NCI-H82 (cell line): ENCODE data around the gene C10orf90.

Experiments
- DNase-seq: peaks from one replicate; lab custom pipeline; 2025; lab: John Stamatoyannopoulos, UW

C10orf90 gene

DNA sequence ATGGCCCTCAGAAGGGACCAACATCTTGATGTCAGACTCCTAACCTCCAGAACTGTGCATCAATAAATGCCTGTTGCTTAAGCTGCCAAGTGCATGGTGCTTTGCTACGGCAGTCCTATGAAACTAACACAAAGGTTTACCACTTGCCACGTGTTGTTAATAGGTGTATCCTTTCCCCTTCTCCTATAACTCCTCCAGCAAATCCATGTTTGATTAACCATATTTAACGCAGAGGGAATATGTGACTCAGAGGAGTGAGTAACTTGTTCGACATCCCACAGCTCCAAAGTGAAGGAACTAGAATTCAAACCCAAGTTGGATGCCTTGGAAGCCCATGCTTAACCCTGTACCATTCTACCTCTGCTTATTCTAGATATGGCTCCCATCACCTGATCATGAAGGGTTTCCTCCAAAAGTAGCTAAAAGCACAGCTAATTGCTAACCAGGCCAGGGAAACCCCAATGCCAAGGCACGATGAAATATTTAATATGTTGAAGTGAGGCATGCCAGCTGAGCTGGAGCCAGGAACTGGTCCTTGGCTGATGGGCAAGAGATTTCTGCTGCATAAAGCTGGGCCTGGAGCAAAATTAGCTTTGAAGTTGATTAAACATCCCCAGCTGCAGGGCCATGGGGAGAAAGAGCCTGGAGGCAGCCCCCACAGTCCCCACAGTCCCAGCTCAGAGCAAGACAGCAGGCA lies 131.9 kb downstream of the C10orf90 start:
- DNase-seq = no peak

DNA sequence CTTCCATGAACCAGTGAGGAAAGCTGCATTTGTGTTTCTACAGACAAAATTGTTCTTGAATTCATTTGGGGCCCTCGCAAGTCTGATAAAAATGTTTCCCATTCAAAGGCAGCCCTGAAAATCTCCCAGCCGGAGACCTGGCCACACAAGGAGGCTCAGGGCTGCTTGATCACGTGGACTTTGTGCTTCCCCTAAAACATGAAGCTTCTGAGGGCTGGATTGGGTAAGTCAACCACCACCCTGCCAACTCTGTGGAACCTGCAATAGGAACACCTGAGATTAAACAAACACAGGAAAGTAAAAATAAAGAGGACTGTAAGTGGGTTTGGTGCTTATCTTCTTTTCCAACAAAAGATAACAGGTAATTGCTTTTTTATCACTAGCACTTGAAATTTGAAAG lies 133.8 kb downstream of the C10orf90 start:
- DNase-seq = no peak

DNA sequence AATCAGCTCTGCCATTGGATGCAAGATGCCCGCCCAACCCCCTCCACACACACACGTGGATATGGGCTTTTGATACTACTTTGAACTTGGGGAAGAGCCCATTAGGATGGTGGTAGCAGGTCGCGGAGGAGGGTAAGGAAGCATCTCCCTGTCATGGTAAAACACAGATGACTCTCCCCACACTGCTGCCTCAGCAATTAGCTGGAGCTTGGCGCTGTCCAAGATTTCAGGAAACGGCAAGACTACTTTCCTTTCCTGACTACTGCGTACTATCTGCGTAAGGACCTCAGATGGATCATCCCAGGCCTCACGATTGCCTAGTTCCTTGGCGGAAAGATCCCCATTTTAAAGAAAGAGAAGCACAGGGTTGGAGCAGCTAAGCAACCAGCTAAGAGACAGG lies 134.3 kb downstream of the C10orf90 start:
- no peak for DNase-seq

DNA sequence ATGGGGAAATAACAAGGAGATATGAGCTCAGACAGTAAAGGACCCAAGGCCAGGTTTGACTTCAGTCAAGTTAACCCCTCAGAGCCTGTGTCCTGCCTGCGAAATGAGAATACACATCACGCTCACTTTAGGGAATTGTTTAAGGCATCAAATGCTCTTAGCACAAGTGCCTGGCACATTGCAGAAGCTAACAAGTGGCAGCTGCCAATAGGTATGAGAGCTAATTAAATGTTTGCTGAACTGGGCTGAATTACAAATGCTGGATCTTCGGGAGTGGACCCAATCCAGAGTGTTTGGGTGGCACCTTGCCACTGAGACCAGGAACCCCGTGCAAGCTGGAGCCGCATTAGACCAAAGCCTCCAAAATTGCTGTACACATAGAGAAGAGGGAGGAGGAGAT lies 136.8 kb downstream of the C10orf90 start:
- DNase-seq = no peak

DNA sequence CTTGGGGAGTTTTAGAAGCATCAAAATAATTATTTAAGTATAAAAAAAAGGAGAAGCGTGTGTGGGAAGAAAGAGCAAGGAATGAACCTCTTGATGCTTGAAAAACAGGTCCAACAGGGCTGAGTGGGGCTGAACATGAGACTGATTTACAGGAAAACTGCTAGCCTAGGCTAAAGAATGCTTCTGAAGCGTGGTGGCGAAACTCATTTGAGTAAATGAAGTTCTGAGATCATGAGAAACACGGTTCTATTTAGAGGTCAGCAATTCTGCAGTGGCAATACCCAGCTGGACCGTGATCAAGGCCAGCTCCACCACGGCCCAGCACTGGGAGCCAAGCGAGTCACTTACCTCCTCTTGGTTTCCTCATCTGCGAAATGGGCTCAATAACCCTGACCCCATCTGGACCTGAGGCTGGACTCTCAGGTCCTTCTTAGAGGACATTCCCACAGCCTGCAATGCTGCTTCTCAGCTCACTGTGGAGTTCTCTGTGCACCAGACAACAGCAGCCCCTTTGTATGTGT lies 142.1 kb downstream of the C10orf90 start:
- no peak for DNase-seq

DNA sequence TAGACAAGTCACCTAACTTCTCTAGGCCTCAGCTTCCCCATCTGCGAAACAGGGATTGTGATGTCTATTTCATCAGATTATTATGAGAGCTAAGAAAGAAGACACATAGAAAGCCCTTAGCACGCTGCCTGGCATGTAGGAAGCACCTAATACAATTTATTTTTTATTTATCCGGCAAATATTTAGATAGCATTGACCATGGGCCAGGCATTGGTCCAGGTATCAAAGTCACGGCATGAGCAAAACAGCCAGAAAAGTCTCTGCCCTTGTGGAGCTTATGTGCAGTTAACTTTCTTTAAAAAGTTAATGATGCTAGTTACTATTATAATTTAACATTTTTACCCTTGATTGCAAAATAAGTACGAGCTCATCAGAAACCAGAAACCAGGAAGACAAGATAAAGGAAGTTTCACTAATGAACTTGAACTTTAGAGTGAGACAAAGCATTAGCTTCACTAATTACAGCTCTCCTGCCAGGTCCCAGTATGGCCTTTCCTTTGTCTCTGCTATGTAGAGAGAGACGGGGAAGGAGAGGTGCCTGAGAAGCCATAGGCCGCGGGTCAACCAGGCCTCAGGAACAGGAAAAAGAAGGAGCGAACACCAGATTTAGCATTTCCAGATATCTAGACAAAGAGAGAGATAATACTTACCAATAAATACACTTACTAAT lies 142.7 kb downstream of the C10orf90 start:
- DNase-seq = no peak

DNA sequence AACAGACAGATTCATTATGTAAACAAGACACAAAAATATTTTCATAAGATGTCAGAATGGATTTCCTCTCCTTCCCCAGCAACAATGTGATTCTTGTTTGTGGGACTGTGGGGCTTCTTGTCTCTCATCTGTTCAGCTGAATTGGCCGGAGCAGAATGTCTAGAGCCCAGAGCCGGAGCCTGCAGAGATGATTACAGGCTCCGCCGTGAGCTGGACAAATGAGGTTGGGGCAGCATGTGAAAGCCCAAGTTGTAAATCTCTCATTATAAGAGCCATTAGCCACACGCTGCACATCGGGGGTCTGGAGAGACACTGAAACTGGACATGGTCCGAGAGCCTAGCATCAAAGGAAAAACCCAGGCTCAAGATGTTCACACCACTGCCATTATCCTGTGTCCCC lies 145.2 kb downstream of the C10orf90 start:
- DNase-seq = no peak

DNA sequence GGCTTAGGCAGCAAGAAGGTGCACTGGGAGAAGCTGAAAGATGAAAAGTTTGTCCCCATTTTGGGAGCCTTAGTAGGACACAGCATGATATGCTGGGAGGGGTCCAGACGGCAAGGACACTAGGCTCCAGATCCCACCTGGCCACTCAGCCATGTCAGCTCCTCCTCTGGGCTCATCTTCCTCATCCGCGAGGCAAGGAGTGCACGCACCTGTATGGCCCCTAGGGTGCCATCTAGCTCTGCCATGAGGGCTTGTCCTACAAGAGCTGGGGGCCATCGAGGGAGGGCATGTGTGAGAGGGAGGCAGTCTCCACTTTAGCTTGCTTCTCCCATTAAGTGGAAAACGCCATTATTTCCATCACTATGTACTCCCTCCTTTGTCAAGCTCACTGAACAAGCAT lies 146.0 kb downstream of the C10orf90 start:
- DNase-seq = no peak

DNA sequence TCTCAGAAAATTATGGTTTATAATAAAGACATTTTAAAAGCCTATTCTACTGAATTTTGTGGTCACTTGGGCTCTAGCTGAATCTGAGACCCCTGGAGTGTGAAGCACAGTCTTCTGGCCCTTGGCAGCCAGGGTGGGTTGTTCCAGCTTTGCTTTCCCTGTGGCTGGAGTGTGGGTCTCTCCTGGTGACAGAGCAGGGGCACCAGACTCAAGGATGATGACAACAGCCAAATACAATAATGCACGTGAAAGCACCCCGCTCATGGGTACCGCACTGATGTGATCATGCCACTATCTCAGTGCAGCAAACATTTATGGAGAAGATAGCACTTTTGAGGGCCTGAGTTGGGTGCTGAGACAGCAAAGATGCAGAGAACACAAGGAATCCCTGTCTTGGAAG lies 147.4 kb downstream of the C10orf90 start:
- no peak for DNase-seq

DNA sequence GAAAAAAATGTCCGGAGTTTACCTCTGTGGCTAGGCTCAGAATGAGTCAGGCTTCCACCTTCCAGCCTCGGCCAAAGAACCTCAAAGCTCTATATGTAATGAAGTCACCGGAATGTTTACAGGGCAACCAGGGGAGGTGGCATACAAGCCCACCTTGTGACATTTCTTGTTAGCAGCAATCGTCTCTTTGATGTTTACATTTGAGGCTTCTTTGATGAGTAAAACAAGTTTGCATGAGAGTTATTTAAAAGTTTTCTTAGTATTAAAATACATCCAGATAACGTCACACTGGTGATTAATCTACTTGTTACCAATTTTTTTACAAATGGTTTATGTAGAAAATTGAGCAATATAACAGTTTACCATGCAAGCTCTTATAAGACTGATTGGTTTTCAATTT lies 149.1 kb downstream of the C10orf90 start:
- DNase-seq = no peak

DNA sequence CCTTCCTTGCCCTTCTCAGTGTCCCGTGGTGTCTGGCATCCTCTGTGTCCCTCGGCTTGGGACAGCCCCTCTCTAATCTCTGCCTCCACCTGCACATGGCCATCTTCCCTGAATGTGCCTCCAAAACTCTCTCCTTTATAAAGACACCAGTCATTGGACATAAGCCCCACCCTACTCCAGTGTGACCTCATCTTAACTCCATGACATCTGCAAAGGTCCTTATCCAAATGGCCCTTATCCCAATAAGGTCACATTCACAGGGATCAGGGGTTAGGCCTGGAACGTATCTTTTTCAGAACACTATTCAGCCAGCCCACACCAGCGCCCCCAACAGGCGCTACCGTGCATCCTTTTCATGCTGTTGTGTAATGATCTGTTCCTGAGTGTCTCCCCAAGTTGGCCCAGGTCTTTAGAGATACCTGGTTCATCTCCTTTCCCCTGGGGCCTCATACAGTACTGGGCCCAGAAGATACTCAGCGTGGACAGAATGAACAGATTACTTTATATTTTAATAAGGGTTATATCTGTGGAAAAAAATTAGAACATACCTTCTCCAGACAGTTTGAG lies 149.7 kb downstream of the C10orf90 start:
- no peak for DNase-seq

DNA sequence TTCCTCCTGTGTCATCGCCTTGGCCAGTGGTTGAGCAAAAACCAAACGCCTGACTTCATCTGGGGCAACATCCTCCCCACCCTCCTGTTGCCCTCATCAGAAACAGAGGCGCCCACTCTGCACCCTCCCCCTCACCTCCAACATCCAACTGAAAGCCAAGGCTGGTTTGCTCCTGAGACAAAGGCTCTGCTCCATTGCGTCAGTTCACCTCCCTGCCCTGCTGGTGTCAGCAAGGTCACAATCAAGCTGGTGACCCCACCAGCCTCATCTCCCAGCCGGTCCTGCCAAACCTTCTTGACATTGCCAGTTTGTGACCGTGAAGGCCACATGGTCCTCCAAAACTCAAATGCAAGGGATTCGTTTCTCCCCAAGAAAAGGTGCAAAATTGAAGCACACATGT lies 150.5 kb downstream of the C10orf90 start:
- no peak for DNase-seq

DNA sequence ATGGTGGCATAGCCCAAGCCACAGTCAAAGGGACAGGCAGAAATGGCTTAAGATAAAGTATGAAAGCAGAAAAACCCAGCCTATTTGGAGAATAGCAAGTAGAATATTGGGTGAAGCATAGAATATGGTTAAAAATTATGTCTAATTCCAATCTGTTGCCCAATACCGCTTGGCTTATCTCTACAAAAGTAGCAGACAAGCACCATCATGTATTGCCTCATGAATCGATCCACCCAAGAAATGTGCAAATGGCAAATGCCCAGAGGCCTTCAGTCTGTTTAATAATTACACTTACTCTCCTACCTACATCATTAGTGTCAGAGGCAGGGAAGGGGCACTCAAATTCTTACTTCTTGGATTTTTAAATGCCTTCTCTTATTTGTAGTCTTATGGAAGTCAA lies 151.3 kb downstream of the C10orf90 start:
- no peak for DNase-seq

DNA sequence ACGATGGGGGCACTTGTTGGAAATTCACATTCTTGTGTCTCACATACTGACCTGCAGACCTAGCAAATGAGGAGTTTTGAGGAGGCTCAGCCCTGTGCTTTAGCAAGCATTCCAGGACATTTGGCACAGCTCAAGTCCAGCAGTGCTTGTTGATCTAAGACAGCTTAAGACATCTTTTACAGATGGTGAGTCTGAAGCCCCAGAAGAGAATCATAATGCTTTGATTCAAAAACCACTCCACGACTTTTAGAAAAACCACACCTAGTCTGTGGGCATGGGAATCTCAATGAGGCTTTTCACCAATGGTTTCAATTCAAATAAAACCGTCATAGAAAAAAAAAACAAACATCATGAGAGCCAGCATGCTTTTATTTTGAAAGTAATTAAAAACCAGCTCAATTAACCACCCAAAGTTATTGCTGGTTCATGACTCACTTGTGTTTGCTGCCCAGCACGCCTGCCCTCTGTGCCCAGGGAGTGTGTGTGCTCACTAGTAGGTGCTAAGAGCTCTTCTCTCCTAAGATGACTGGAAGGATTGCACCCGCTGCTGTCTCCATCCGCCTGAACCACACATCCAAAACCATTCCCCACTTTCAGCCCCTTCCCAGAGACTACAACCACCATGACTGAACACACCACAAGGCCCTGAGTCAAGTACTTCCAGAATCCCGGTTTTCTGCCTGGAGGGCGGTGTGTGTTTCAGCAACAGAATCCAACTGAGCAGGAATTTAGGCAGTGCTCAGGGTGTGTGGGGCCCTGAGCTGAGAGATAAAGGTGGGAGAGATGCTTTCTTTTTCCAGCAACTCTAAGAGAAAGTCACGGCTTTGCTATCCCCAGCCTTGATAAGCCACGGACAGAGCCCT lies 152.0 kb downstream of the C10orf90 start:
- DNase-seq = no peak

DNA sequence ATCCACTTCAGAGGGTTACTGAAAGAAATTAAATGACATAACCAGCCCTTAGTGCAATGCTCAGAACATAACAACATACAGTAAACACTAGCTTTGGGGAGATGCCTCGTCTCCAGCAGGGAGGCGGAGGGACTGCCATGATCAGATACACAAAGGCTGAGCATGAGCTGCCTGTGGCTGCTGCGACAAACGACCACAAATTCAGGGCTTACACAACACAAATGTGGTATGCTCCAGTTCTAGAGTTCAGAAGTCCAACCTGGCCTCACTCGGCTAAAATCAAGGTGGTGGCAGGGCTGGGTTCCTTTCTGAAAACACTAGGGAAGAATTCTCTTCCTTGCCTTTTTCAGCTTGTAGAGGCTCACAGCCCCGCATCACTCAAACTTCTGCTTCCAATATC lies 154.0 kb downstream of the C10orf90 start:
- DNase-seq = no peak

DNA sequence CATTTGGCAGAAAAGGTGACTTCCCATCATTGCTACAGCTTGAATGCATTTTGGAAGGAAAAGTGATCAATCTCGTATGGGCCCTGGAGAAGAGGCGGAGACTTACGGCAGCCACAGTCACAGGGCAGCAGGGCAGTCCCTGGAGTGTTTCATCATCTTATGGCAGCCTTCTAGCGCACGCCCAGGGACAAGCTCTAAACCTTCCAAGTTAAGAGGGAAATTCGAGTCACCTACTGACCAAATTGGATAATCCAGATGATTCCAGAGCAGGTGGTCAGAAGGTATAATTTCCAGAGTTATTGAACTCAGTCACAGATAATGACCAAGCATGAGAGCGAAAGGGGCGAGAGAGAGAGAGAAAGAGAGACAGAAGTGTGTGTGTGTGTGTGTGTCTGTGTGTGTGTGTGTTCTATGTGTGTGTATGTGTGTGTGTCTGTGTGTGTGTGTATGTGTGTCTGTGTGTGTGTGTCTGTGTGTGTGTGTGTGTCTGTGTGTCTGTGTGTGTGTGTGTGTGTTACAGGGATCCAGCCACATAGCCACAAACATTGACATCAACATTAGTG lies 158.5 kb downstream of the C10orf90 start:
- peak; percentile 62 for DNase-seq

DNA sequence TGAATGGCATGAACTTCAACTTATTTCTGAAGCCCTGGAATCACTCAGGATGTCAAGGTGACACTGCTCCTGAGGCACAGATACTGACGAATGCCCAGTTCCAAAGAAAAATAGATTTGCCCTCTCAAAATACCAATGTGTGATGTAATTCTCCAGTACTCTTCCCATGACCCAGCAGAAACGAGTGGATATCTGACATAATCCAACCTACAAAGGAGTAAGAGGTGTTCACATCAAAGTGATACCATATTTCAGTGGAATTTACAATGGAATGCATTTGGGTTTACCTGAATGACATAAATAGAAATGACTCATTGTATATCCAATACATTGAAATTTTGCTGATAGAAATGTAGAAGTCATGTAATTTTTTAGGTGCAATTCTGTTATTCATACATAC lies 161.3 kb downstream of the C10orf90 start:
- DNase-seq = no peak

DNA sequence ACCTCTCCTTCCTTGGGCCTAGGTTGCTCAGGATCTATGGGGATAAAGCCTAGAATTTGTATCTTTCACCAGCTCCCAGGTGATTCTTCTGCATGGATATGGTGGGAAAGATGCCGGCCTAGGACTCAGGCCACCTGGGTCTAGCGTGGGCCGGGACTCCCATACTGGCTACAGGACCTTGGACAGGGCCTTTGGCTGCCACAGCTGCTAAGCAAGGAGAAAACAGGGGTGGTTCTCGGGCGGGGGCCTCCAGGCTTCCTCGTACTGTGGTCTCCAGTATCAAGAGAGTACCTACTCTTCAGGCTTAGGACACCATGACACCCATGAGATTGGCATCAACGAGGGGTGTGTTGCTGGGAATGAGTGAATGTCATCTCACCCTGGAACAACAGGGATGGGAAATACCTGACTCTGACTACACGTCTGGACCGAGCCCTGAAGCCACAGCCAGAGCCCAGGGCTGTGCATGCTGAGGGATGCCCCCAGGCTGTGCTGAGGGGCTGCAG lies 161.9 kb downstream of the C10orf90 start:
- no peak for DNase-seq

DNA sequence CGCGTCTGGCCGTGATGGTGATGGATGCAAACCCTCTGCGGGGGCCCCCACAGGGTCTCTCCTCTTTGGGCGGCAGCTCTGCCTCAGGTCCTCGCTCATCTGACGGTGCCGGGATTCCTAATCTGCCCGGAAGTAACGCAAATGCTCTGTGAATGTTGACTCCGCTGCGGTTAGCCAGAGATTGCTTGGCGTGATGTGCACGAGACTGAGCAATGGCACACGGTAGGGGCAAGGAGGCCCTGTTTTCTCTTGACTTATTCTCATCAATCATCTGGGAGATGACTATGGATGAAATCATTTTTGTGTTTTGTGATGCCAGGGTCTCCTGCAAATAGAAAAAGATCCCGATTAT lies 165.8 kb downstream of the C10orf90 start:
- no peak for DNase-seq

DNA sequence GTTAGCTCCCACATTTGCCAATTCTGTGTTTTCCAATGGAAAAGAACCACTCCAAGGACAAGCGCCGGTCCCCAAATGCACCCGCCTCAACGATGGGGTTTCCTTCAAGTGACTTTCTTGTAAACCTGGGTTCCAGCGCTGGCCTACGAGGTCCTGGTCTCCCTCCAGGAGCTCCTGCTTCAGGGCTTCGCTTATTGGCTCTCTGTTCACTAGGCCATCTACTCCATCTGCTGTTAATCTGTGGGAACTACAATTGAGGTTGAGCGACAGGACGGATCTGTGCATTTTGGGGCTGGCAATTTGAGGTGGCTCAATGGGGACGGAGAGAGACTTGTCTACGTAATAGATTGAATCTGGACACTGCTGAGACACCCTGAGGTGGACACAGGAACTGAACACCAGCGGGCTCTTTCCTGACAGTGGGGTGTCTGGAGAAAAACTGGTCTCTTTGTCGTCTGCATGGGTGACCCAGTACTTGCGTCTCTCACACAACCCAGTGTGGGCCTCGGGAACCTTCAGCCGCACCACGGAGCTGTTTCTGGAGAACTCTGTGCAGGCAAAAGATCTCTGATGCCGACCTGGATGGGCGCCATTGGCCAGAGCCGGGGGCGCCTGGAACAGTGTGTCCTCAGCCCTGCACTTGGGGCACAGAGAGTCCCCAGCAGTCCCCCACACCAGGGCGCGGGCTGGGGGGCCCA lies 166.3 kb downstream of the C10orf90 start:
- DNase-seq = peak; percentile 73

DNA sequence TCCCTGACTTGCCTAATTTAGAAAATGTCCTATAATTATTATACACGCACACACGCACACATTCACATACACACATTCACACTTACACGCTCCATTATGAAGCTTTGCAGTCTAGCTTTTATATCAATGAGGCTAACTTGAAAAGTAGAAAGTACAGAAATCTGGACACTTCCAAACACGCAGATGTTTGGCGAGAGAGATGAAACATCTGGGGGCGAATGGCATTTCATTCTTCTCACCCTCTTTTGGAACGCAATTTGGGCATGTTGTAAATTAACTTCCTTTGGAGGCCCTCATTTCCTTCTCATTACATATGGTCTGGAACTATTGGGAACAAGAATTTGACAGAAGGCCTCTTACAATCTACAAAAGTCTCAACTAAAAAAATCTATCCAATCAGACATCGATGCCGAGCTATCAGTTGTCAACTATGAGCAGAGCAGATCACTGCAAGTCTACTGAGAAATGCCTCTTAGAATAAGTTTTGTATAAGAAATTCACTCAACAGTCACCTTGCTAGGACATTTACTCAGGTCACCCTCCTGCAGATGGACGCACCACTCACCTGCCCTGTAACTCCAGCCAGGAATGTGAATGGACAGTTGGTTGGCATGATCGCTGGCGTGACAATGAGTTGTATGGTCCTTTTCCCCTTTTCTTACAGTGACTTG lies 167.0 kb downstream of the C10orf90 start:
- DNase-seq = no peak
